Heart right ventricle (tissue), 16 donors: ENCODE measurements around the gene RASD1. TPM values are rescaled to one million over a fixed set of nuclear protein-coding genes. Genes with fewer than 3 reads are reported as not detected.
"Not testable (repeated sequence)": the region's sequence is repeated elsewhere in the genome, so short reads cannot be mapped to it uniquely, and the experiment has no call there.

Experiments
- ATAC-seq, 8 donors: fragments of 200-7000 bp; cut with Tn5 transposase; one replicate each; pipeline ENCODE4 v1.9.1; 2020; ENCODE audit warnings: mild to moderate bottlenecking in 8 of 8, moderate library complexity in 8 of 8, moderate number of reproducible peaks in 1 of 8
- DNase-seq, 2 donors: peaks; one replicate each; pipeline ENCODE4 v3.0.0-alpha.2; 2020
- H3K27ac ChIP-seq, 10 donors: fragments of 200-600 bp; sonication (generic) in 2 of 10; one replicate each; pipeline versions ENCODE4 v1.5.0 to v1.8.0; 2020 to 2022; ENCODE audit warnings: mild to moderate bottlenecking in 3 of 10
- H3K27me3 ChIP-seq, 7 donors: fragments of 200-600 bp; one replicate each; pipeline ENCODE4 v1.8.0; 2021 to 2022; ENCODE audit warnings: mild to moderate bottlenecking in 2 of 7
- H3K36me3 ChIP-seq, 9 donors: fragments of 200-600 bp; sonication (generic) in 1 of 9; one replicate each; pipeline versions ENCODE4 v1.5.0 to v1.8.0; 2020 to 2022; ENCODE audit warnings: mild to moderate bottlenecking in 2 of 9
- H3K4me1 ChIP-seq, 9 donors: fragments of 200-600 bp; sonication (generic) in 1 of 9; one replicate each; pipeline versions ENCODE4 v1.5.0 to v1.8.0; 2020 to 2022; ENCODE audit warnings: mild to moderate bottlenecking in 4 of 9
- H3K4me3 ChIP-seq, 10 donors: fragments of 200-600 bp; sonication (generic) in 2 of 10; one replicate each; pipeline versions ENCODE4 v1.5.0 to v1.8.0; 2020 to 2022; ENCODE audit warnings: mild to moderate bottlenecking in 7 of 10, moderate library complexity in 2 of 10
- H3K9me3 ChIP-seq, 11 donors: fragments of 200-600 bp in 10 of 11; sonication (generic) in 2 of 11; one replicate each; pipeline versions ENCODE4 v1.5.0 to v1.8.0; 2013 to 2022; ENCODE audit warnings: mild to moderate bottlenecking in 2 of 11, control low read depth in 1 of 11, moderate library complexity in 1 of 11
- CTCF ChIP-seq, 9 donors: fragments of 200-600 bp; sonication (generic) in 2 of 9; IDR thresholded peaks; one replicate each; pipeline versions ENCODE4 v1.5.0 to v1.8.0; 2021 to 2022; ENCODE audit warnings: antibody characterized with exemption in 9 of 9, mild to moderate bottlenecking in 5 of 9, moderate library complexity in 1 of 9
- WGBS, 2 donors: extraction: QIAGEN DNeasy Blood & Tissue Kit; methylation state at CpG; one replicate each; pipeline ENCODE4 v1.1.7; 2013; ENCODE audit warnings: inconsistent platforms in 1 of 2; 5-methylcytosine and 5-hydroxymethylcytosine counted together
- intact Hi-C, 10 donors: fragments of 100-400 bp; cut with DNase I; formaldehyde crosslinking; loops; one replicate each; pipeline versions ENCODE4 v1.11.1 to v1.14.2; 2022
- polyA plus RNA-seq, 2 donors: library from polyadenylated mRNA; stranded (reverse); fragments of 200-250 nt; gene quantifications; one replicate each; pipeline ENCODE4 v1.2.3, GENCODE V29; 2013
- total RNA-seq, 10 donors: library from RNA; stranded (reverse); fragmentation: NEBNext Ultra II Directional in 3 of 10; extraction: Animal tissue kit (Norgen Biotek cat#: 25700) in 3 of 10; gene quantifications; one replicate each; pipeline versions ENCODE4 v1.2.1 to v1.2.4, GENCODE V29; 2021 to 2023
- donor health status: Arrhythmogenic right ventricular cardiomyopathy.
- donor health status: ischemic (EF 13 %, LVEDD 7.1; RV severe dilation, severe dysfunction).
- donor health status: healthy with polysubstance abuse.
- donor health status: DM: no; HTN: yes; CAD: no.
- donor health status: DM: no; HTN: no; CAD: no.
- donor health status: ischemic (EF 25% LVEDD 6.9; RV normal size, moderate dysfunction).
- donor health status: ischemic (EF 25% LVEDD 5.7; RV mildly dilated, moderate dysfunction).
- donor health status: healthy.
- donor health status: DM: yes; HTN: yes; CAD: no.
- donor health status: Ischemic cardiomyopathy.
- donor health status: ischemic (EF 35%, LVEDD 5.7; RV mildly dilated, moderate dysfunction).
- donor health status: nonischemic (EF 11% LVEDD 7.7; RV severe dilation, severe dysfunction).
- donor health status: DM: yes; HTN: yes; CAD: no.
- donor health status: PGD.
- donor health status: ischemic (EF 29% LVEDD 5.4; RV normal size, mild dysfunction).
- donor health status: nonischemic (EF 23%, LVEDD 6.1; RV moderate dilation, normal function).

The RASD1 gene
- total and polyA plus RNA-seq, 12 donors = 2.2 to 85.8 (median 11.5) TPM

GRCh38 chr17:17460038-17460437 lies 36.2 kb downstream of the RASD1 start:
- Histone ChIP-seq H3K4me1 (no peaks in the 10 kb centered on the region), H3K36me3 (no peaks in the 10 kb centered on the region), H3K27me3 (peaks cover 0 to 2% (median 0%) of the 10 kb centered on the region in 7 donors), H3K9me3 (no peaks in the 10 kb centered on the region), H3K27ac (no peak overlapping the region), H3K4me3 (no peak overlapping the region)
- 97 to 99% methylated on average over 4 of the region's 4 CpGs for WGBS, 2 donors
- TF ChIP-seq CTCF (IDR thresholded peaks at IDR 0.05) = no peak
- no peak for ATAC-seq
- intact Hi-C loops = no loop called here
- no peak for DNase-seq

- Histone ChIP-seq H3K36me3 (no peaks in the 10 kb centered on the region), H3K27ac (no peak overlapping the region), H3K4me3 (no peak overlapping the region), H3K27me3 (peaks cover 0 to 4% (median 0%) of the 10 kb centered on the region in 7 donors), H3K4me1 (no peaks in the 10 kb centered on the region), H3K9me3 (no peaks in the 10 kb centered on the region)
- intact Hi-C loops = no loop called here
- DNase-seq (no peak), ATAC-seq (no peak)
- WGBS, 2 donors = 94 to 100% methylated on average over 2 of the region's 2 CpGs
- TF ChIP-seq CTCF (IDR thresholded peaks at IDR 0.05) = no peak
These were observed 38.5 kb downstream of the RASD1 start for GRCh38 chr17:17457680-17458079.

- Histone ChIP-seq H3K4me1 (no peaks in the 10 kb centered on the region), H3K36me3 (no peaks in the 10 kb centered on the region), H3K4me3 (no peak overlapping the region), H3K9me3 (no peaks in the 10 kb centered on the region), H3K27me3 (peaks cover 0 to 4% (median 0%) of the 10 kb centered on the region in 7 donors), H3K27ac (no peak overlapping the region)
- no peak for ATAC-seq
- 77 to 81% methylated on average over 19 of the region's 19 CpGs for WGBS, 2 donors
- DNase-seq = no peak
- intact Hi-C loops = no loop called here
- TF ChIP-seq CTCF (IDR thresholded peaks at IDR 0.05) = no peak
These were observed 39.9 kb downstream of the RASD1 start for GRCh38 chr17:17456251-17456650.

- WGBS, 2 donors = 95 to 96% methylated on average over 4 of the region's 4 CpGs
- no peak overlapping the region for H3K27ac ChIP-seq
- intact Hi-C loops = no loop called here
- no peaks in the 10 kb centered on the region for H3K4me1 ChIP-seq
- no peak for ATAC-seq
- peaks cover 0 to 4% (median 0%) of the 10 kb centered on the region in 7 donors for H3K27me3 ChIP-seq
- H3K9me3 ChIP-seq = no peaks in the 10 kb centered on the region
- H3K36me3 ChIP-seq = no peaks in the 10 kb centered on the region
- H3K4me3 ChIP-seq = no peak overlapping the region
- TF ChIP-seq CTCF (IDR thresholded peaks at IDR 0.05) = no peak
- no peak for DNase-seq
These were observed 41.0 kb downstream of the RASD1 start for GRCh38 chr17:17455173-17455572.

GRCh38 chr17:17454700-17455099 lies 41.5 kb downstream of the RASD1 start:
- H3K9me3 ChIP-seq, intact Hi-C loops, ATAC-seq: not testable (repeated sequence)

More at GRCh38 chr17:17454700-17455099, 41.5 kb downstream of the RASD1 start:
- WGBS, 2 donors = 25 to 57% methylated on average over 1 of the region's 1 CpG
- H3K27ac ChIP-seq, H3K4me1 ChIP-seq, H3K27me3 ChIP-seq, DNase-seq, H3K36me3 ChIP-seq, H3K4me3 ChIP-seq: not testable (repeated sequence)
